ENCODE results near the gene COX6B2.
"Not testable (repeated sequence)": the region's sequence is repeated elsewhere in the genome, so short reads cannot be mapped to it uniquely, and the experiment has no call there.

COX6B2 gene

DNA sequence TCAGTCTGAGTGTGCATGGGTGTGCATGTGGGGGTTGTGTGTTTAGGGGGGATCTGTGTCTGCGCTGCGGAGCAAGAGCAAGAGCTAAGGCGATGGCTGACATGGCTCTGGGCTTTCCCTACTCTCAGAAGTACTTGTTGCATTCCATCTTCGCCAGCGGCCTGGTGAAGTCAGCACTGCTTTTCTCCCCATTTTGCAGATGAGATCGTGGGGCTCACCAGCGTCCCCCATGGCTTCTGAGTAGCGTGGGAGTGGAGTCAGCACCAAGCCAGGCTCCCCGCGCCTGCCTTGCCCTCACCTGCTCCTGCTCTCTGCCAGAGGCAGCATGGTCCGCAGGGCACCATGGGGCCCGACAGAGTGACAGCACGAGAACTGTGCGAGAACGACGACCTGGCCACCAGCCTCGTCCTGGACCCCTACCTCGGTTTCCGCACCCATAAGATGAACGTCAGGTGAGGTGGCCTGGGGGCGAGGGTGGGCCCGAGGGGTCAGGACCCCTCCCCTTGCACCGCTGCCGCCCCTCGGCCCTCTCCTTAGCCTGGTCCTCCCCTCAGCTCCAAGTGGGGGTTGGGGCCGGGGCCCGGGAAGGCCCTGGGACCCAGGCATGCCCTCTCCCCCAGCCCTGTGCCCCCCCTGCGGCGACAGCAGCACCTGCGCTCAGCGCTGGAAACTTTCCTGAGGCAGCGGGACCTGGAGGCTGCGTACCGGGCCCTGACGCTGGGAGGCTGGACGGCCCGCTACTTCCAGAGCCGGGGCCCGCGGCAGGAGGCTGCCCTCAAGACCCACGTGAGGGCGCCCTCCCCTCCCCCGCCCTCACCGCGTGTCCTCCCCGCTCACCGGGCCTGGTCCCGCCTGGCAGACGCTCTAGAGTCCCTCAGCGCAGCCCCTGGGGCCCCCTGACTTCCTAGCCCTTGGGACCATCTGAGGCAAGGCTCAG lies 12.7 kb downstream of the COX6B2 start:
- no peak for DNase-seq

DNA sequence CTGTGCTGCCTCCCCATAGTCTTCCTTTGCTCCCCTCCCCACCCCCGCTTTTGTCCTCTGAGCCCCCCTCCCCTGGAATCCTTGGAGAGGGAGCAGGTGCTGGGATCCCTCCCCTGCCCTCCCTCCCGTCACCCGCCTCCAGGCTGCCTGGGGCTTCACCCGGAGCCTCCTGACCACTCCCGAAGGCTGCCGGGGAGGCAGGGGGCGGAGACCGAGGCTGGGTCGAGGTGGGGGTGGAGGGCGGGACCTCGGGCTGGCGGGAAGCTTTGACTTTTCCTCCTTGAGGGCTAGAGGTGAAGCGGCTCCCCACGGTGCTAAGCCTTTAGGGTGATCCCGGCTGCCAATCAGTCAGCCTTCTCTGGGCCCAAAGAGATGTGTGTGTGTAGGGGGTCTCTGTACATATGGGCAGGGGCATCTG lies 13.3 kb downstream of the COX6B2 start:
- peak; percentile 85 for DNase-seq

DNA sequence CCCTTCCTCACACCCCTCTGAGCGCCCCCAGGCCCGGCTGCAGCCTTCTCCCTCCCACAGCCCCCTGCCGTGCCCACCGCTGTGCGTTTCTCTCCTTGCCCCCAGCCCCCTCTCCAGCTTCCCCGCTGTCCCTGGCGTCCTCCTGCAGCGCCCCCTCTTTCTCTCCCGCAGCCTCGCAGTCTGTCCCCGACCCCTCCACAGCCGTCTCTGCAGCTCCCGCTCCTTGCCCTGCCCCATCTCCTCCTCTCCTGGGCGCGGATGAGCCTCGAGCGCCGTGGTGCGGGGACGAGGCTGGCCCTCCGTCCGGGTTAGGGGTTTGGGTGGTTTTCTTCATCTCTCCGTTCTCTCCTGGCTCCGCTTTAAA lies 13.8 kb downstream of the COX6B2 start:
- DNase-seq, result no peak

DNA sequence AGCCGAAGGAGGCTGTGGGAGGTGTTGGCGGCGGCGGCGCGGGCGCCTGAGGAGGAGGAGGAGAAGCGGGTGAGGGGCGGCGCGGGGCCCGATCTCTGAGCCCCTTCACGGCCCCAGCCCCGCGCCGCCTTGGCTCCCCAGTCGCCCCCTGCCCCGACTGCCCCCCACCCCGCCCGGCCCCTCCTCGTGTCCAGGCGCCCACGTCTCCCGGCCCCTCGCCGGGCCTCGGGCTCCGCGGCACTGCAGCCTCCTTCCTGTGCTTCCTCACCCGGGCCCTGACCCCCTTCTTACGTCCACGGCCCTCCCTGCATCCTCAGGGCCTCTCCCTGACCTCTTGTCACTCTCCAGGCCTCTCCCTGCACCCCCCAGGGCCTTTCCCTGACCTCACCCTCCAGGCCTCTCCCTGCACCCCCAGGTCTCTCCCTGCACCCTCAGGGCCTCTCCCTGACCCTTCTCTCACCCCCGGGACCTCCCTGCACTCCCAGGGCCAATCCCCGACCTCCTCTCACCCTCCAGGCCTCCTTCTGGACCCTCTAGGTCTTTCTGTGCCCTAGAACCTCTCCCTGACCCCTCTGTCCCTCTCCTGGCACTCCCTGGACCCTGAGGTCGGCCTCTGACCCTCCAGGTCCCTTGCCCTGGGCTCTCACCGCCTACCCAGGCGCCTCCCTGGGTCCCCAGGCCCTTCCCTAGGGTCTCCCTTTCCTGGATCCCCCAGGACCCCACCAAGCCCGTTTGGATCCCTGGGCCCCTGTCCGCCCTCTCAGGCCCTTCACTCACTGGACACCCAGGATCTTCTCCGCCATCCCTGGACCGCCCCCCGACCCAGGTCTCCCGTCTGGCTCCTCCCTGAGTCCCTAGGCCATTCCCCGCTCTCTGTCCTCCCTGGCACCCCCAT lies 14.4 kb downstream of the COX6B2 start:
- no peak for DNase-seq

DNA sequence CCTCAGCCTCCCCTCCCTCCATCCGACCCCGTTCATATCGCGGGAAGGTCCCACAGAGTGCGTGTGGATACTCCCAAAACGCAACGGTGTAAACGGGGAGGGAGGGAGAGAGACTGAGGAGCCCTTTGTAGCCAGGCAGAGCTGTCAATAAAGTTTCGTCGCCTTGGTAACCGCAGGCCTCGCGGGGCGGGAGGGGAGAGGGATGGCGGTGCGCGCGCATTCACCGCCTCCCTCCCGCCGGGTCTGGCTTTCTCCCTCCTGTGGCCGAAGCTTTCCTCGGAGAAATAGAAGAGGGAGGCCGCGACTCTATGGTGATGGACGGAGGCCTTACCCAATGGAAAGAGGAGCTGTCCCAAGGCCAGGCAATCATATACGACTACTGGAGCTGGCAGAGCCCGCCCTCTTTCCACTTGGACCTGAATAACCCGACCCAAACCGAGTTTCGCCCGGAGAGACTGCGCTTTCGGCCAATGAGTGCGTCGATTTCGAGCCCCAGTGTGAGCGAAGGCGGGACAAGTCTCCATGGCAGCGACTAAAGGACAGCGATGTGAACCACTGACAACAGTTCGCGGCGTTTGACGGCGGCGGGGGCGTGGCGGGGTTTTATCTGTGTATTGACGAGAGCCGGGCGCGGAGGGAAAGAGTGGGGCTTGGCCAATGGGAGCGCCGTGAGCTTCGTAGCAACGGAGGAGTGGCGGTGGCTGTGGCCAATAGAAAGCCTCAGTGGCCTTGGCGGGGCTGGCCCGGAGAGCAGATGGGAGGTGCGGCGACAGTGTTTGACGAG lies 15.2 kb downstream of the COX6B2 start, which contains the start of gene KMT5C:
KMT5C (plus strand) TSS at position 772 of the 784 bp plus-strand sequence. CDS start 2,061 bp downstream, outside the sequence.
- peak; percentile 100 for DNase-seq

DNA sequence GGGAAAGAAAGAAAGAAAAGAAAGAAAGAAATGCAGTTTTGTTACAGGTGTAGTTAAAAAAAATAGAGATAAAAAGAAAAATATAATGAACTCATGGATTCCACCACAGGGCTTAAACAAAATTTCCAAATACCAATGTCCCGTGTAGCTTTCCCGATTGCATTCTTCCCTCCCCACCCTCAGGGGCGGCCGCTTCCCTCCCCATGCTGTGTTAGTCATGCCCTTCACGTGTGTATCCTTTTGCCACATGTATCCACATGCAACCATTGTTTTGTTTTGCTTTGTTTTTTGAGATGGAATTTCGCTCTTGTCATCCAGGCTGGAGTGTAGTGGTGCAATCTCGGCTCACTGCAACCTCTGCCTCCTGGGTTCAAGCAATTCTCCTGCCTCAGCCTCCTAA lies 18.4 kb downstream of the COX6B2 start:
- DNase-seq, result no peak

DNA sequence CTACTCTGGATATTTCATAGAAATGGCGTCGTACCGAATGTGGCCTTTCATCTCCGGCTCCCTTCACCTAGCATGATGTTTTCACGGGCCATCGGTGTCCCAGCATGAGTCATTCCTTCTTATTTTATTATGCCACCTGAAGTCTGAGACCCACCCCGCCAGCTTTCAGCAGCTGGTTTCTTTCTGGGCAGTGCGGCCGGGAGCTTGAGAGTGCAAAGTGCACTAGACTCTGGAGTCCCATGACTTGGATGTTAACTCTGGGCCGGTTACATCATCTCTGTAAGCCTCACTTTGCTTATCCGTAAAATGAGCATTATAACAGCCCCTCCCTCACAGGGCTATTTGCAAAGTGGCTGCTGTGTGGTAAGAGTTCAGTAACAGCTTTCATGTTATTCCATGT lies 20.6 kb downstream of the COX6B2 start:
- DNase-seq, result no peak

DNA sequence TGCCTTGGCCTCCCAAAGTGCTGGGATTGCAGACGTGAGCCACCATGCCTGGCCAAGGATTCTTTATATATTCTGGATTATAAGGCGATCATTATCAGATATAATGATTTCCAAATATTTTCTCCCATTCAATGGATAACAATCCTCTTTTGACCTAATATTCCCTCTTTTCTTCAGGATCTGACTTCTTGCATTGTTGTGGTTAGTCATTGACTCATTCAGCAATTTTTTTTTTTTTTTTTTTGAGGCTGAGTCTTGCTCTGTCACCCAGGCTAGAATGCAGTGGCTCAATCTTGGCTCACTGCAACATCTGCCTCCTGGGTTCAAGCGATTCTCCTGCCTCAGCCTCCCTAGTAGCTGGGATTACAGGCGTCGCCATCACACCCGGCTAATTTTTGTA lies 24.7 kb downstream of the COX6B2 start:
- DNase-seq, result not testable (repeated sequence)

DNA sequence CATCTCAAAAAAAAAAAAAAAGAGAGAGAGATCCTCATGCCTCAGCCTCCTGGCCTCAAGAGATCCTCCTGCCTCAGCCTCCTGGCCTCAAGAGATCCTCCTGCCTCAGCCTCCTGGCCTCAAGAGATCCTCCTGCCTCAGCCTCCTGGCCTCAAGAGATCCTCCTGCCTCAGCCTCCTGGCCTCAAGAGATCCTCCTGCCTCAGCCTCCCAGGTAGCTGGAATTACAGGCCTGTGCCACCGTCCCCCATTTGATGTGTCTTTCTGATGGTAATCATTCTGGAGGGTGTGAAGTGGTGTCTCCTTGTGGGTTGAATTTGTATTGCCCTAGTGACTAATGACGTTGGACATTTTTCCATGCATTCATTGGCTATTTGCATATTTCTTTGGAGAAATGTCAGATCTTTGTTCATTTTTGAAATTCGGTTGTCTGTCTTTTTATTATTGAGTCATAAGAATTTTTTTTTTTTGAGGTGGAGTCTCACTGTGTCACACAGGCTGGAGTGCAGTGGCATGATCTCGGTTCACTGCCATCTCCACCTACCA lies 25.7 kb downstream of the COX6B2 start:
- not testable (repeated sequence) for DNase-seq

DNA sequence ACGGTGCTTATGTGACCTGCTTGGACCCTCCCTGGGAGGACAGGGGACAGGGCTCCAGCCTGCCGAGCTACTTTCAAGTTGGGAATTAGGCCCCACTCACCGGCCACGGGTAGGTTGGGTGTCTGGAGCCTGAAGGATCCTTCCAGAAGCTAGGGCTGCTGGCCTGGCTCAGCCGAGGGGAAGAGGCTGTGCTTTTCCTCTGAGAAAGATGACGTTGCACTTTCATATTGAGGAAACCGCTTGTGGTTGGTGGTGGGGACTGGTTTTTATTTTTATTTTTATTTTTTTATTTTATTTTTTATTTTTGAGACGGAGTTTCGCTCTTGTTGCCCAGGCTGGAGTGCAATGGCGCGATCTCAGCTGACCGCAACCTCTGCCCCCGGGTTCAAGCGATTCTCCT lies 29.3 kb downstream of the COX6B2 start, which contains the start of gene TMEM150B:
TMEM150B (minus strand) TSS at position 170 of the 400 bp plus-strand sequence. CDS start 4,305 bp downstream, outside the sequence.
- no peak for DNase-seq

DNA sequence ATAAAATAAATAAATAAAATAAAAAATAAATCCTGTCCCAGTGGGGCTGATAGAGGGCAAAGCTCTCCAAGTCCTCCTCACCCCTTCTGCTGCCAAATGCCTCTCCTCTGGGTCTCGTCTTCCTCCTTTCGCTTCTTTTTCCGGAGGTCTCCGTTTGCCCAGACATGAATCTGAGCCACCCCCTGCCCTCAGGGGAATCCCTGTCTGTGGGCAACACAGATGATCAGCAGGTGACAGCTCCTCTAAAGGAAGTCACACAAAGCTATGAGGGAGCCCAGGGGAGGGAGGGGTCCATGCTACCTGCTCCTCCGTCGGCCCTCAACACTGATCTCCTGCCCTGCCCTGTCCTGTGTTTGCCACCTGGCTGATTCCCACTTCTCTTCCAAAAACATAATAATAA lies 29.9 kb downstream of the COX6B2 start:
- DNase-seq, result no peak

DNA sequence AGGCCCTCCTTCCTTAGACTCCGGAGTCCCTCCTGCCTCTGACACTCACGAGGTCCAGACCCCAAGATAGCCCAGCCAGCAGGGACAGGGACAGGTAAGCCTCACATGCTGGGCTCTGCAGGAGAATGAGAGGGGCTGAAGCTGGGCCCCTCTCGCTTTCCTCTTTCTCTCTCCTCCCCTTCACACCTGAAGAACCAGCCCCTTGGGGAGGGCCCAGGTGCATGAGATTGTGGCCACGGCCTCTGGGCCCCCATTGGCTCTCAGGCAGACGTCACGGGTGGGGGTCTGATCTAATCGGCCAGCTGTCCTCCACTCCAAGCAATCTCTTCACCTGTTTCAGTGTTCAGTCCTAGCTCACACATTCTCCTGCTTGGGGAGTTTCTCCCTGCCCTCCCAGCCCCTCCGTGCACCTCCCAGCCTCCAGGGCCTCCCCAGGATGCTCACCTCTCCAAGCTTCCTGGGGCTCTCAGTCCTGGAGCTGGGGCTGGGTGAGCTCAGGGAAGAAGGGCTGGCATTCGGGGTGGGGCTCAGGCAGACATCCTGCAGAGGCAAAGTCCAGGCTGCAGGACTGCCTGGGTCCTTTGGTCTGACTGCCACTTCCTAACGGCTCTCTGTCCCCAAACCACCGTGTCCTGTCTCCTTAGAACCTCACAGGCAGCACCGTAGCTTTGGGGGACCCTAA lies 32.2 kb downstream of the COX6B2 start:
- DNase-seq, result no peak

DNA sequence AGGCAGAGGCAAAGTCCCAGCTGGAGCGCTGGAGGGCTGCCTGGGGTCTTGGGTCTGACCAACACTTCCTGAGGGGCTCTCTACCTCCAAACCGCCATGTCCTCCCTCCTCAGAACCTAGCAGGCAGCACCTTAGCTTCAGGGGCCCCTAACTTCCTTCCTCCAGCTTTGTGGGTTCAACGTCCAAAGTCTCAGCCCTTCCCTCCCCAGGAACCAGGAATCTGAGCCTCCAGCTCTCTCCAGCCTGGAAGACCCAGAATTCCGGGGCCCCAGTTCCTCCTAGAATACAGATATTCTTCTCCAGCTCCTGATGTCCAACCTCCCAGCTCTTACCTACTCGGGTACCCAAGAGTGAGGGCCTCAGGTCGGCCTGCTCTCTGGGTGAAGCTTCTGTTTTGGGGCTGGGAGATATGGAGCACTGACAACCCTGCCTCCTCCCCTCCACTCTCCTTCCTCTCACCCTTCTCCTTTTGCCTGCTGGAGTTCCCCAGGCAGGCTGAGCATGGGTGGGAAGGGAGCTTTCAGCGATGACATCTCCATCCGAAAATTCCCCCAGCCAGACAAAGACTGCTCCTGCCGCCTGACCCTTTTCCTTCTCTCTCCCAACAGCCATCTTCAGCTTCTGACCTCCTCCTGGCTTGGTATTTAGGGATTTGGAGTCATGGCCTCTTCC lies 32.9 kb downstream of the COX6B2 start:
- no peak for DNase-seq

DNA sequence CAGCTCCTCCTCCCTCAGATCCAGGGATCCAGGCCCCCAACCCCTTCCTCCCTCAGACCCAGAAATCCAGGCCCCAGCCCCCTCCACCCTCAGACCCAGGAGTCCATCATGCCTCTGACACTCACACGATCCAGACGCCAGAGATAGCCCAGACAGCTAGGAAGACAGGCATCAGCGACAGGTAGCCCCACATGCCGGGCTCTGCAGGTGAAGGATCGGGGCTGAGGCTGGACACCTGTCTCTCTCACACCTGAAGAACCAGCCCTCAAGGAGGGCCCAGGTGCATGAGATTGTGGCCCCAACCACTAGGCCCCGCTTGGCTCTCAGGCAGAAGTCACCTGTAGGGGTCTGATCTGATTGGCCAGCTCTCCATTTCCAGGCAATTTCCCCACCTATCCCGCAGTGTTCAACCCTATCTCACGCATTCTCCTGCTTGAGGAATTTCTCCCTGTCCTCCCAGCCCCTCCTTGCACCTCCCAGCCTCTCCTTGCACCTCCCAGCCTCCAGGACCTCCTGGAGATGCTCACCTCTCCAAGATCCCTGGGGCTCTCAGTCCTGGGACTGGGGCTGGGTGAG lies 33.6 kb downstream of the COX6B2 start:
- DNase-seq, result no peak

DNA sequence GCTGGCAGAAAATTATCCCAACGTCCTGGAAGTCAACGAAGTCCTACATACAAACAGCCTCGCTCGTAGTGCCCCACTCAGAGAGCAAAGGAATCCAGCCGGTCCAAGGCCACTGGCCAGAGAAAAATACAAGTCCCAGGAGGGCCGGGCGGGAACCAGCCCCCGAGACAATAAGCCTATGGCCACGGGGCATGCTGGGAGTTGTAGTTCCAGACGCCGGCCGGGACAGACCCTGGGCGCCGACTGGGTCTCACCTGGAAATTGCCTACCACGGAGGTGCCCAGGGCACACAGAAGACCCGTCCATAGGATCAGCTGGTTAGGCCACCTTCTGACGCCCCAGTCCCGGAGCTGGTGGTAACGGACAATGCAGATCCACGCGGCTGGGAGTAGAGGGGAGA lies 34.7 kb downstream of the COX6B2 start:
- no peak for DNase-seq

DNA sequence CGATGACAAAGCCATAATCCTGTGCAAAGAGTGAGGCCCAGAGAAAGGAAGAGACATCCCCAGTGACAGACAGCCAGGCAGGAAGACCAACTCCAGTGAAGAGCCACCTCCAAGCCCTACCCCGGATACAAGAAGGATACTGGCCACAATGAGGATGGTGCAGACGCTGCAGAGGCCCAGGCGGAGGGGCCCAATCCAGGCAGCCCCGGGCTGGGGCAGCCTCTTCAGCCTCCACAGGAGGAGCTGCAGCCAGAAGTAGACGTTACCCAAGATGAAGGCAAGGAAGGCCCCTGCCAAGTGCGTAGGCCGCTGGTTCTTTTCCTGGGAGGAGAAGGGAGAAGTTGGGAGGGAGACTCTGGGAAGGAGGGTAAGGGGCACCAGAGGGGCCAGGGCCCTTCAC lies 37.9 kb downstream of the COX6B2 start:
- no peak for DNase-seq

DNA sequence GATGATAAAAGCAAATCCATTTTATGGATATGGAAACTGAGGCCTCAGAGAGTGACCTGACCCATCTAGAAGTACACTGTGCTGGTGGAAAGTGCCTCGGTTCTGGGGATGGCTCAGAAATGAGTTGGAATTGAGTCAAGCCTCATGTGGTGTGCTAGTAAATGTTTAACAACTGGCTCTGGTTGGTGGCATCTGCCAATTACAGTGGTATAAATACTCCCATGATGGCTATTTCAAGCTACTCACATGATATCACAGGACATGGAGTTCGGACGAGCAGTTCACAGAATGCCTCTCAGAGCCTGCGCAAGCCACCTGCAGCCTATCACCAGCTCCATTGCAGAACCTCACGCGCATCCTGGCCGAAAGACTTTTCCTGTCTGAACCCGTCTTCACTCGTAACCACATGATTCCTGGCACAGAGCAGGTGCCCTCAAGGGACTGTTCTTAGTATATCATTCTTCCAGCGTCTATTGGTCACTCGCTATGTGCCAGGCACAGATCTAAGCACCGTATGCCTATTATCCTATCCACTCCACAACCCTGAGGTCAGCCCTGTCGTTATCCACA lies 38.5 kb downstream of the COX6B2 start:
- no peak for DNase-seq

DNA sequence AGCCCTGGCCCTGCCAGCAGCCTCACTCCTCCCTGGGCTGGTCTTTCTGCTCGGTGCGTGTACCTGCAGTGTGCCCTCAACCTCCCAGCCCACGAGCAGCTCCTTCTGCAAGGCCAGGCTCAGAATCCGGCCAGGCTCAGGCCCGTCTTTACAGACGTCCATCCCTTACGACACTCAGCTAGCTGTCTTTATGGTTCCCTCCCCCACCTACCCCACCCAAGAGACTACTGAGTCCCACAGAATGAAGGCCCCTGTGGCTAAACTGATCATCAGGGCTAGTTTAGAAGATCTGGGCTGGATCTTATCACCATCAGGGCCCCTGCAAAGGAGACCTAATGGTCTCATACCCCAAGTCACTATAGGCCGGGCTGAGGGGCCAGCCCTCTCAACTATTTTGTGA lies 40.1 kb downstream of the COX6B2 start:
- no peak for DNase-seq

DNA sequence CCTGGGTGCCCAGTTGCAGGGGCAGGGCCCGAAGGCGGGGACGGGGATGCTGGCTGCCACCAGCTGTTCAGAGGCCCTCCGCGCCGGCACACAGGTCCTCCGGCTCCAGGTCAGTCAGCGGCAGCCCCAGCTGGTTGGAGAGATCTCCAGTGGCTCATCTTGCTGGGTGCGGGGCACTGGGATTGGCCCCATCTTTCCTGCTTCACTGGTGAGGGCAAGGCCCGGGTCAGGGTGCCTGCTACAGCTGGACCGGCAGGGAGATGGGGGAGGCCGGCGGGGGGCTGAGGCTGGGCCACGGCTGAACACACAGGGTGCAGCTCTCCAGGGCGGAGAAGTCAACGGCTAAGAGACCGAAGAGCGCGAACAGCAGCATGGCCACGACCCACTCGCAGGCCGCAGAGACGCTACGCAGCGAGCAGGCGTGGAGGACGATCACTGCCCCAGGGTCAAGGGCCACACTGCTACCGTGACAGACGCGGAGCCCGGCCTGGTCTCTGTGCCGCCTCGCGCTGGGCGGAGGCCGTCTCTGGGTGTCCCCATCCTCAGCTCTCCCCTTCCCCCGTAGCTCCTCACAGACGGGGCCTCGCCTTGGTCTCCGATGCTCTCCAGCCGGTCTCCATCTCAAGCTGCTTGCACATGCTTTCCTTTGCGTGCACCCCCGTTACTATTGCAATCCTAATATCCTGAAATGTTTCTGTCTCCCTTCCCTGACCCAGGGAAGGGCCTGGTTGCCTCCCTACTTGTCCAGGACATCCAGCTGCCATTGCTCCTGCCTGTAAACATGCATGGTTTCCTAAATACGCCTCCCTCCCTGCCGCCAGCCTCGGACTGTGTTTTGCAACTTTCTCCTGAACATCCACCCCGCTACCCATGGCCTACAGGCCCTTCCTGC lies 41.7 kb downstream of the COX6B2 start:
- DNase-seq, result no peak
